Neural progenitor cell (in vitro differentiated cells): ENCODE results near the gene HS3ST5.

Source experiments
- CTCF ChIP-seq: fragments of 200-600 bp; sonication (generic); IDR thresholded peaks from 2 replicates; pipeline ENCODE4 v1.5.1; 2017; ENCODE audit warnings: antibody characterized with exemption, mild to moderate bottlenecking
- EZH2 ChIP-seq: fragments of 200-600 bp; sonication (generic); IDR thresholded peaks from 2 replicates; pipeline ENCODE4 v1.6.1; 2017; ENCODE audit warnings: antibody characterized with exemption, mild to moderate bottlenecking, moderate library complexity
- EZH2phosphoT487 ChIP-seq: fragments of 200-600 bp; sonication (generic); IDR thresholded peaks from 2 replicates; pipeline ENCODE4 v1.6.1; 2017; ENCODE audit warnings: antibody characterized with exemption

DNA sequence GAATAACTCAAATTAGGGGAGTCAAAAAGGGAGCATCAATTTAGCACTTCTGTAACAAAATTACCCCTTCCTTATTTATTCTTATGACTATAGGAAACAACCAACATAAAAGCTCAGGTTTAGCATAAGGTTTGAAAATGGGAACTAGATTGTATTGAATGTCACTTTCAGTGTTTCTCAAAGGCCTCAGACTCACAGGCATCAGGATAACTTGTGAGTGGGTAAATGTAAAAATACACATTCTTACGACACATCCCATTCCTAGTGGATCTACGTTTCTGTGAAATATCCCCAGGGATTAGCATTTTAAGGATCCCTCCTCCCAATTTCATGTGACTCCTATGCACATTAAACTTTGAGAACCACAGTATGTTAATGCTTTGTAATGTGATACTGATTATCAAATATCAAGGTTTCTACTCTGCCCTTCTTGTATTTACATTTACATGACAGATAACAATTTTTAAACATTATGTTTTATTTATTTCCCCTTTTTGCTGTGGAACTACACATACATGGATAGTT lies 114.8 kb downstream of the HS3ST5 start:
- TF ChIP-seq EZH2, result no peak
- no peak for TF ChIP-seq CTCF
- TF ChIP-seq EZH2phosphoT487, result no peak
